Activated CD8-positive, alpha-beta T cell treated with anti-CD3 and anti-CD28 coated beads for 36 hours (primary cell): ENCODE results near the gene ZNF628. TPM values are rescaled to one million over a fixed set of nuclear protein-coding genes. Genes with fewer than 3 reads are reported as not detected.
A peak's percentile ranks its signal among the peaks of the same experiment; 100 is the strongest.

Source experiments
- ATAC-seq: fragments of 200-7000 bp; cut with Tn5 transposase; one replicate; pipeline ENCODE4 v1.10.0; 2021; ENCODE audit warnings: mild to moderate bottlenecking, moderate library complexity
- CTCF ChIA-PET: fragments of 350-600 bp; sonication (Branson Sonifier 250); formaldehyde crosslinking; loops from one replicate; lab custom pipeline; 2021; ENCODE audit warnings: antibody characterized with exemption; lab: Charles Lee
- POLR2A ChIA-PET: fragments of 350-600 bp; sonication (Branson Sonifier 250); formaldehyde crosslinking; loops from one replicate; lab custom pipeline; 2021; ENCODE audit warnings: antibody characterized with exemption; lab: Charles Lee
- DNase-seq: peaks from one replicate; pipeline ENCODE4 v3.0.0-alpha.2; 2020
- H3K27ac Mint-ChIP-seq: one replicate; pipeline ENCODE4 v1.8.0; 2021; ENCODE audit warnings: mild to moderate bottlenecking, mixed read lengths
- H3K27me3 Mint-ChIP-seq: one replicate; pipeline ENCODE4 v1.8.0; 2021; ENCODE audit warnings: mixed read lengths
- H3K36me3 Mint-ChIP-seq: one replicate; pipeline ENCODE4 v1.8.0; 2021; ENCODE audit warnings: low read depth, mixed read lengths
- H3K4me1 Mint-ChIP-seq: one replicate; pipeline ENCODE4 v1.8.0; 2021; ENCODE audit warnings: low read depth, mixed read lengths
- H3K4me3 Mint-ChIP-seq: one replicate; pipeline ENCODE4 v1.8.0; 2021; ENCODE audit warnings: mild to moderate bottlenecking, moderate library complexity, mixed read lengths
- H3K9me3 Mint-ChIP-seq: one replicate; pipeline ENCODE4 v1.8.0; 2021; ENCODE audit warnings: mixed read lengths
- intact Hi-C: fragments of 100-400 bp; cut with micrococcal nuclease; formaldehyde crosslinking; loops from one replicate; pipeline ENCODE4 v1.10.0; 2022
- total RNA-seq, 2 experiments: library from RNA; stranded (reverse); gene quantifications; one replicate each; pipeline ENCODE4 v1.2.3, GENCODE V29; 2021
- TF ChIP-seq, protein P1 (sequence below): fragments of 200-600 bp; IDR thresholded peaks from one replicate; pipeline ENCODE4 v1.8.0; 2022; ENCODE audit warnings: antibody characterized with exemption, mild to moderate bottlenecking

Gene ZNF628
- total RNA-seq, 2 experiments from 2014 or later, result 8.4 to 8.6 TPM

DNA sequence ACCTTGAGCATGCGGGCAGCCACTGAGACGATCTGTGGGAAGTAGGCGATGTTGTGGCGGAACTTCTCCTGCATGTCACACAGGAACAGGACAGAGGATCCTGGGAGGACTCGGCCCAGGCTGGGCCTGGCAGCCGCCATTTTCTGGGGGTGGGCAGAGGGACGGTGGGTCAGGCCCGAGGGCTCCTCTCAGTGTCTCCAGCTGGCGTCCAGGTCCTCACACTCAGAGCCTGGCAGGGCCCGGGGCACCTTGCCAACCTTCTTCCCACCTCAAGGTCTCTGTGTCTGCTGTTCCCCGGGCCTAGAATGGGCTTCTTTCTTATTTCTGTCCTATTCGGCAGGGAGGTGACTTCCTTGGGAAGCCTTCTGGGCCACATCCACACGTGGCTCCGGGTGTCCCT, 20.1 kb upstream of the ZNF628 start:
- peaks cover 21% of the 10 kb centered on the region for H3K4me1 Mint-ChIP-seq
- no peak overlapping the region for H3K4me3 Mint-ChIP-seq
- peaks cover 19% of the 10 kb centered on the region for H3K36me3 Mint-ChIP-seq
- no peak for DNase-seq
- H3K27me3 Mint-ChIP-seq, result peaks cover 15% of the 10 kb centered on the region
- no peak overlapping the region for H3K27ac Mint-ChIP-seq
- CTCF ChIA-PET, result no interaction called here
- ATAC-seq, result no peak
- TF ChIP-seq, protein P1, sequence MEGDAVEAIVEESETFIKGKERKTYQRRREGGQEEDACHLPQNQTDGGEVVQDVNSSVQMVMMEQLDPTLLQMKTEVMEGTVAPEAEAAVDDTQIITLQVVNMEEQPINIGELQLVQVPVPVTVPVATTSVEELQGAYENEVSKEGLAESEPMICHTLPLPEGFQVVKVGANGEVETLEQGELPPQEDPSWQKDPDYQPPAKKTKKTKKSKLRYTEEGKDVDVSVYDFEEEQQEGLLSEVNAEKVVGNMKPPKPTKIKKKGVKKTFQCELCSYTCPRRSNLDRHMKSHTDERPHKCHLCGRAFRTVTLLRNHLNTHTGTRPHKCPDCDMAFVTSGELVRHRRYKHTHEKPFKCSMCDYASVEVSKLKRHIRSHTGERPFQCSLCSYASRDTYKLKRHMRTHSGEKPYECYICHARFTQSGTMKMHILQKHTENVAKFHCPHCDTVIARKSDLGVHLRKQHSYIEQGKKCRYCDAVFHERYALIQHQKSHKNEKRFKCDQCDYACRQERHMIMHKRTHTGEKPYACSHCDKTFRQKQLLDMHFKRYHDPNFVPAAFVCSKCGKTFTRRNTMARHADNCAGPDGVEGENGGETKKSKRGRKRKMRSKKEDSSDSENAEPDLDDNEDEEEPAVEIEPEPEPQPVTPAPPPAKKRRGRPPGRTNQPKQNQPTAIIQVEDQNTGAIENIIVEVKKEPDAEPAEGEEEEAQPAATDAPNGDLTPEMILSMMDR, result no peak
- intact Hi-C loops, result no loop called here
- H3K9me3 Mint-ChIP-seq, result no peaks in the 10 kb centered on the region
- POLR2A ChIA-PET, result no interaction called here

DNA sequence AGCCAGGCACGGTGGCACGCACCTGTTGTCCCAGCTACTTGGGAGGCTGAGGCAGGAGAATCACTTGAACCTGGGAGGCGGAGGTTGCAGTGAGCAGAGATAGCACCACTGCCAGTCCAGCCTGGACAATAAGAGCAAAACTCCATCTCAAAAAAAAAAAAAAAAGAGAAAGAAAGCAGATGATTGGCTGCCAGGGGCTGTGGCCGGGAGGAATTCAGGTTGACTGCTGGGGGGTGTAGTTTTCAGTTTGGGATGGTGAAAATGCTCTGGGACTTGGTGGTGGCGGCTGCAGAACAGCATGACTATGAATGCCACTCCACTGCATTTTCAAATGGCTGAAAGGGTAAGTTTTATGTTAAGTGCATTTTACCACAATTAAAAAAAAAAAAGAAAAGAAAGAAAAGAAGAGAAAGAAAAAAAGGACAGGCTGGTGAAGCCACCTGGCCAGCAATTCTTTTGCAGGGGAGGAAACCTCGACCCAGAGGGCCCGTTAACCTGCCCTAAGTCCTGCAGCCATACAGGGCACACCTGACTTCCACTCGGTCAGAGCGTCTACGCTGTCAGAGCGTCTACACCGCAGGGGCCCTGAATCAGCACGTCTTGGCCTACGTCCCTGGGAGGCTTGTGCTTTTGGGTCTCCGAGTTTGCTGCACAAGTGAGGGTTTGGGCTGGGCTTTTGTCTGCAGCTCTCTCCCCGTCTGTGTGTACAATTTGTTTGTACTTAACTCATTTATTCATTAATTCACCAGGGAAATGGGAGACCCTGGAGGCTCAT, 18.5 kb upstream of the ZNF628 start:
- TF ChIP-seq, protein P1, result no peak
- POLR2A ChIA-PET, result no interaction called here
- ATAC-seq, result no peak
- no peak for DNase-seq
- no peak overlapping the region for H3K4me3 Mint-ChIP-seq
- H3K36me3 Mint-ChIP-seq, result peaks cover 19% of the 10 kb centered on the region
- no peaks in the 10 kb centered on the region for H3K9me3 Mint-ChIP-seq
- peaks cover 19% of the 10 kb centered on the region for H3K4me1 Mint-ChIP-seq
- H3K27ac Mint-ChIP-seq, result no peak overlapping the region
- CTCF ChIA-PET, result interaction anchor here (3.3 kb wide), 1 partner anchor 47 kb away, joined by 18 read pairs; no protein-coding TSS in a partner anchor
- intact Hi-C loops, result no loop called here
- H3K27me3 Mint-ChIP-seq, result peaks cover 7% of the 10 kb centered on the region

DNA sequence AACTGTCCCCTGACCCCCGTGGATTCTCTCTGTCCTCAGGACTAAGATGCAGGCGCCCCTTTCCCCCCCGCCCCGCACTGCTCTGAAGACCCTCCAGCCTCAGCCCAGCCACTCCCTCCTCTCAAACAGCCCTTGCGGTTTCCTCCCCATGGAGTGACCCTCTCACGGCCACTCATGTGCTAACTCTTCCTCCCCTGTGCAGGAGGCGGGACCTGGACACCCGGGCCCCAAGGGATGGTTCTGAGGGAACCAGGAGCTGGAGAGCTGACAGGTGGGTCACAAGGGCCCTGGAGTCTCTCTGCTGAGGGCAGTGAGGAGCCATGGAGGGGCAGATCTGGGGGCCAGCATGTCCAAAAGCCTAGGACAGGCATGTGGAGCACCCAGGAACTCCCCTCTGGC, 16.9 kb upstream of the ZNF628 start:
- ATAC-seq (no peak), DNase-seq (no peak)
- TF ChIP-seq, protein P1, result no peak
- peaks cover 7% of the 10 kb centered on the region for H3K36me3 Mint-ChIP-seq
- ChIA-PET POLR2A (no interaction called here), CTCF (interaction anchor here (0.6 to 3.3 kb wide), 5 partner anchors 8 to 370 kb away, joined by 3 to 18 read pairs (median 3); no protein-coding TSS in a partner anchor)
- no peaks in the 10 kb centered on the region for H3K27me3 Mint-ChIP-seq
- intact Hi-C loops, result no loop called here
- no peak overlapping the region for H3K27ac Mint-ChIP-seq
- H3K4me3 Mint-ChIP-seq, result no peak overlapping the region
- H3K9me3 Mint-ChIP-seq, result no peaks in the 10 kb centered on the region
- peaks cover 15% of the 10 kb centered on the region for H3K4me1 Mint-ChIP-seq

DNA sequence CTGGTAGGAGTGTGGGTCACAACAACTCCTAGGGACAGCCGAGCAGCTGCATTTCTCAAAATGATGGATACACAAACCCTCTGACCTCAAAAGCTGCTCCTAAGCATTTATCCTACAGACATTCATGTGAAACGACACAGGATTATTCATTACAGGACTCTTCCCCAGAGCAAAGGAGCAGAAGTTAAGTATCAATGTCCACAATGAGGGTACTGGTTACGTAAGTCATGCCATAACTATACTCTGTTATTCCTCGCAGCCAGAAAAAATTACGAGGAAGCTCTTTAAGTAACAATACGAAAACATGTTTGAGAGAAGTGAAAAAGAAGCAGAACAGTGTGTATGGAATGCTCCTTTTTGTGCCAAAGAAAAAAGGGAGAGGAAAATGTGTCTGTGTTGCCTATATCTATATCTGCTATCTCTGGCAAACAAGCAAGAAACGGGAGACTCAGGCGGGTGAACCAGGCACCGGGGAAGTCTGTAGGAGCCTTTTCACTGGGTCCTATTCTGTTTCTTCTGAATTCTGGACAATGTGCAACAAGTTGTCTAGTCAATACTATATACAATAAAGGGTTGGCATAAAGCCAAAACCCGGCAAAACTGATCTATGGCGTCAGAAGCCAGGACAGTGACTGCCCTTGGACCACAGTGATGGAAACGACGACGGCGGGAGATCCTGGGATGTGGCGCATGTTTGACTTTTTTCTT, 16.3 kb upstream of the ZNF628 start:
- intact Hi-C loops, result no loop called here
- H3K4me1 Mint-ChIP-seq, result peaks cover 15% of the 10 kb centered on the region
- H3K4me3 Mint-ChIP-seq, result peak overlapping the region; percentile 86
- ATAC-seq (no peak), DNase-seq (no peak)
- CTCF ChIA-PET, result interaction anchor here (0.6 to 3.3 kb wide), 5 partner anchors 8 to 370 kb away, joined by 3 to 18 read pairs (median 3); no protein-coding TSS in a partner anchor
- no peaks in the 10 kb centered on the region for H3K27me3 Mint-ChIP-seq
- POLR2A ChIA-PET, result no interaction called here
- no peaks in the 10 kb centered on the region for H3K9me3 Mint-ChIP-seq
- peaks cover 4% of the 10 kb centered on the region for H3K36me3 Mint-ChIP-seq
- TF ChIP-seq, protein P1, result no peak
- H3K27ac Mint-ChIP-seq, result peak overlapping the region; percentile 42
